ENCODE measurements around the gene ATP9B.
A peak's percentile ranks its signal among the peaks of the same experiment; 100 is the strongest.
"Not testable (repeated sequence)": the region's sequence is repeated elsewhere in the genome, so short reads cannot be mapped to it uniquely, and the experiment has no call there.

The ATP9B gene

DNA sequence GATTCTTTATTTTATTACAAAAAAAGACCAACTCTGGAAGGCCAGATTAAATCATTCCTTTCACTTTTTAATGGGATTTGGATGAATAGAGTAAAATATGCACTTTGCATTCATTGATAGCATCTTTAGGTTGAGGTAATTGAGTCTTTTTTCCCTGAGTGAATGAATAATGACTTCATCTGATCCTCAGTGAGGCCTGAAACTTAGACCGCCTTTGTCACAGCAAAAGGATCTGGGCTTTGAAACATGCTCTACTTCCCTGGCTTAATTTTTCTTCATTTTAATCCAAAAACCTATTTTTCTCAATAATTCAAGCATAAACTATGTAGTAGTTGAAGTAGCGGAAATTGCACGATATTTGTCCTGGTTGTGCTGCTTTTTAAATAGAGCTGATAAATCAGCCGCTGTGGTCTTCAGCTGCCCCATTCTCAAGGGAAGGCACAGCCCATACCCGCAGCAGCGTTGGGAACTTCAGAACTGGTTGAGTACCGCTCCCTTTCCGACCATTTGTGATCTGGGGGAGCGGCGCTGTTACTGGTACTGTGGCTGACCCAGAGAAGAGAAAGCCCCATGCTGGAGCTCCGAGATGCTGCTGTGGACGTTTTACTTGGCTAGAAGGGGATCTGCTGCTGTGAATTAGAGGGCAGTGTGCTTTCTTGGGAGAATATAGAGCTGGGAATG, 181.2 kb downstream of the ATP9B start:
- DNase-seq, result no peak

- DNase-seq, result no peak
Measured at GRCh38 chr18:79251021-79251420, 181.8 kb downstream of the ATP9B start.

DNA sequence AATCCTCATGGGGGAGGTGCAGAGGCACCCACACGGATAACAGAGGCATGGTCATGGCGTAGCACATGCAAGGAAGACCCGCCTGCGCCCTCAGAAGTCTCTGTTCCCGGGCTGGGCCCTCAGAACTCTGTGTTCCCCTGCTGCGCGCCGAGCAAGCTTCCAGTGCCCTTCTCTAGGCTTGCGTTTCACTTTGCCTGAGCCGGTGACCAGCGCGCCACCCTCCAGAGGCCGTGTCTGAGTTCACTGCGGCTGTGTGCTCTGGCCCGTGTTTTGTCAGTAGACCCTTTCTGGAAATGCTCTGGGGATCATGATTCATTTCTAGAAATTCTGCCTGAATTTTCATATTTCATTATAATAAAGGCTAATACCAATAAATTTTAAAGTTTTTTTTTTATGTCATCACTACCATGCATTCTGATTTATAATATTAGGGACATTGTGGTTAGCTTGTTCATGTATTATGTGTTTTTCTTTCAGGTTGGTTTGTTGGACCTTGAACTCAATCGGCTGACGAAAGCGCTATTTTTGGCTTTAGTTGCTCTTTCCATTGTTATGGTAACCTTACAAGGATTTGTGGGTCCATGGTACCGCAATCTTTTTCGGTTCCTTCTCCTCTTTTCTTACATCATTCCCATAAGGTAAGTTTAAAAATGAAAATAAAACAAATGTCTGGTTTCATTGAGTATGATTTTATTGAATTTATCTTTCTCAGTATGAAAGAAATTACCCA, 183.9 kb downstream of the ATP9B start:
- DNase-seq, result no peak

DNA sequence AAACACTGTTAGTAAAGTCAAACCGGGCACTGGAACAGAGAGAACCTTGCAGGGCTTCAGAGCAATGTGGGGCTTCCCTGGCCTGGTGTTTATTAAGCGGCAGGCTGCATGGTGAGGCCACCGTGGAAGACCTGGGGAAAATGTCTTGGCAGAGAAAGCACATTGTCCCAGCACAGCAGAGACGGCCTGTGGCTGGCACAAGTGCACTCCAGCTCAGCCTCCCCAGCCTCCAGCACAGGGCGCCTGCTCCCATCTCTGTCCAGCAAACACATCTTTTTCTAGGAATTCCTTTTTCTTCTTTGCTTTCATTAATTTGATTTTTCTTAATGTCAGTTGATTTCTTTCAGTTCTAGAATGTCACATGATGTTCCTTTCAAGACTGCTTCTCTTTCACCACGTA, 188.3 kb downstream of the ATP9B start:
- DNase-seq, result no peak

DNA sequence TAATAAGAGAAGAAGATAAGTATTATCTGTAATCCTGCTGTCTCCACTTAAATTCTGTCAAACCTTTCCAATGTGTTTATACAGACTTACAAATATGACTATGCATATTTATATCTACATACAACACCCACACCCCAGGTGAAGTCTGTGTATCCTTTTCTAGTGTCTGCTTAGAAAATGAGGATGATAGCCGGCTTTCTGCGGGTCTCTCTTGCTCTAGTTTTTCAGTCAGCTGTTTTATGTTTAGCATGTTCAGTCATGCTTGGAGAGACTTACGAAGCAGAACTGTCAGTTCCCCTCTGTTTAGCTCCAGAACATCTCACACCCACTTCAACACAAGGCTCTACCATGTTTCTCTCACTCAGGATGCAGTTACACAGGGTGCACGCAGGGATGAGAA, 189.3 kb downstream of the ATP9B start:
- DNase-seq, result no peak

DNA sequence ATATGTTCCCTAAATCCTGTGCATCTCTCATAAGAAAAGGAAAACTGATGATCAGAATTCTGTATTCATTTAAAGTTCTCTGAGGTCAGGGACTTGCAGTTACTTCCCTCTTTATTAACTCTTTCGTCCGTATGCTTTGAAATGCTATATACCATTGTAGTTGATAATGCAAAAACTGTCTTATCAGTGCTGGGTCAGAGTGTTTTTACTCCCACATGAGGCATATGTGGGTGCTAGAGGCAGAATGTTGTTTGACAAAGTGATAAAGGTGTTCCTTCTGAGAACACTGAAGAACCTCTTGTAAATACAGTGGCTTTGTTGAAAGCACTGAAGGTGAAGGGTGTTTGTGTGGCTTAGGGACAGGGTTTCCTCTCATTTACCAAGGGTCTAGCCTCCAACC, 190.0 kb downstream of the ATP9B start:
- no peak for DNase-seq

GRCh38 chr18:79260023-79260422, 190.8 kb downstream of the ATP9B start:
- DNase-seq, result no peak

GRCh38 chr18:79260510-79260909, 191.3 kb downstream of the ATP9B start:
- DNase-seq, result no peak

DNA sequence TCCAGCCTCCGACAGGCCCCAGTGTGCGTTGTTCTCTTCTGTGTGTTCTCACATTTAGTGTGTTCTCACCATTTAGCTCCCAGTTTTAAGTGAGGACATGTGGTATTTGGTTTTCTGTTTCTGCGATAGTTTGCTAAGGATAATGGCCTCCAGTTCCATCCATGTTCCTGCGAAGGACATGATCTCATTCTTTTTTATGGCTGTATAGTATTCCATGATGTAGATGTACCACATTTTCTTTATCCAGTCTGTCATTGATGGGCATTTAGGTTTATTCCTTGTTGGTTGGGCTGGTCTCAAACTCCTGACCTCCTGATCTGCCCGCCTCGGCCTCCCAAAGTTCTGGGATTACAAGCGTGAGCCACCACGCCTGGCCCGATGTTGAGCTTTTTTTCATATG, 195.9 kb downstream of the ATP9B start:
- not testable (repeated sequence) for DNase-seq

DNA sequence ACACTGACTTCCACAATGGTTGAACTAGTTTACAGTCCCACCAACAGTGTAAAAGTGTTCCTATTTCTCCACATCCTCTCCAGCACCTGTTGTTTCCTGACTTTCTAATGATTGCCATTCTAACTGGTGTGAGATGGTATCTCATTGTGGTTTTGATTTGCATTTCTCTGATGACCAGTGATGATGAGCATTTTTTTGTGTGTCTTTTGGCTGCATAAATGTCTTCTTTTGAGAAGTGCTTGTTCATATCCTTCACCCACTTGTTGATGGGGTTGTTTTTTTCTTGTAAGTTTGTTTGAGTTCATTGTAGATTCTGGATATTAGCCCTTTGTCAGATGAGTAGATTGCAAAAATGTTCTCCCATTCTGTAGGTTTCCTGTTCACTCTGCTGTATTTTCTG, 202.6 kb downstream of the ATP9B start:
- DNase-seq, result not testable (repeated sequence)

DNA sequence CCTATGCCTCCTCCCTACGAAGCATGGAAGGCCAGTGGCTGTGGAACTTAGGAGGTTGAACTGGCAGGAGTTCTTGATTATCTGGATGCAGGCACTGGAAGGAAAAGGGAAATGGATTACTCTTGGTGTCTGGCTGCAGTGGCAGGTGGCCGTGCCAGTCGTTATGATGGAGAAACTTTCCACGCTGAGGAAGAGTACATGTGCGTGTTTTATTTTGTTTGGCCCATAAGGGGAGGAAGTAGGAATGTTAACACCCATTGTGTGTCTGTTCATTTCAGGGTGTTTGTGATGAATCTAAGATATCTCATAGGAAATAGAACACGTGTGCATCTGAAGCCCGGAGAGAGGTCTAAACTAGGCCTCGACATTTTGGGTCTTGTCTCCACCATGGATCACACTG, 203.7 kb downstream of the ATP9B start:
- no peak for DNase-seq

DNA sequence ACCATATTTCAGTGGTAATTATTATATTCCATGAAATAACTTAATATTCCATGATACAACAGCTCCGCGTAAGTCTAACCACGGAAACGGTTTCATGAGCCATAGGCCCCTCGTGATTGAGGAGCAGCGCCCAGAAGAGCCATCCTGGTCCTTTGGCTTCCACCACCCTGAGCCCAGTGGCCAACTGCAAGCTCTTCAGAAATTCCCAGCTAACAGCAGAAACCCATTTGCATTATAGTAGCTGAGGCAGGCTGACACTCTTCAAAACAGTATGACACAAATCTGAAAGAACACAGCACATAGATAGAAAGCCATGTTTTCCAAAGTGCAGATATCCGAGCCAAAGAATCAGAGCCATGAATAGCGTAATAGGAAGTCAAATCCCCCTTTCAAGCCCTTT, 205.6 kb downstream of the ATP9B start:
- DNase-seq, result no peak

DNA sequence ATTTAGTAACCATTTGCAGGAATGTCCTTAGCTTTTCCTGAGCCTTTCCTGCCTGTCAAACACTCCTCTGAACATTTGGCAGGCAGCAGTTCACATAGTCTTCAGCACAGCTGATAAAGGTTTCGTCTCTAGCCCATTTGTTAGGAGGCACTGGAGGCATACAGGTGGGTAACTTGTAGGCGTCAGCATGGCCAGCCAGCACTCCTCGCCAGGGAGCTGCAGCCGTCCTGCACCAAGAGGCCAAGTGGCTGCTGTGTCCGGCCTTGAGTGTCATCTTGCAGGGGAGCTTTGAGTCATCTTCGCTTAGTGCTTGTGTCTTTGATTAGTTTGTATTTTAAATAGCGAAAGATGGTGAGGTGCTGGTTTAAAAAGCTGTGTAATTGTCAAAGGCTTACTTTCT, 206.3 kb downstream of the ATP9B start:
- no peak for DNase-seq

- DNase-seq, result peak; percentile 42
Measured at GRCh38 chr18:79275992-79276391, 206.8 kb downstream of the ATP9B start.

DNA sequence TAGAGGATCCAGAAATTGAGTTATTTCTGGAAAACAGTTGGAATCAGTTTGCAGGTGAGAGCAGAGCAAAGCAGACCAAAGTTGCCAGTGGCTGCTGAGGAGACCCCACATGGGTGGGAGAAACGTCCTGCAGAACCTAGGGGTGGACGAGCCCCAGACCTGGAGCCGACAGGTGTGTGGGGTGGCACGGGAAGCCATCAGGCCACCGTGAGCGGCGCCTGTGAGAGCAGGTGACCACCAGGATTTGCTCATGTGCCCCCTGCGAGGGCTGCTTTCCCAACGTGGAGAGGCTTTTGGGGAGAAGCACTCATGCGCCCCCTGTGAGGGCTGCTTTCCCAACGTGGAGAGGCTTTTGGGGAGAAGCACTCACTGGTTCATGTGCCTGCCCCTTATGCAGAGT, 209.7 kb downstream of the ATP9B start:
- no peak for DNase-seq

GRCh38 chr18:79283131-79283810, 214.1 kb downstream of the ATP9B start:
- DNase-seq, result no peak

DNA sequence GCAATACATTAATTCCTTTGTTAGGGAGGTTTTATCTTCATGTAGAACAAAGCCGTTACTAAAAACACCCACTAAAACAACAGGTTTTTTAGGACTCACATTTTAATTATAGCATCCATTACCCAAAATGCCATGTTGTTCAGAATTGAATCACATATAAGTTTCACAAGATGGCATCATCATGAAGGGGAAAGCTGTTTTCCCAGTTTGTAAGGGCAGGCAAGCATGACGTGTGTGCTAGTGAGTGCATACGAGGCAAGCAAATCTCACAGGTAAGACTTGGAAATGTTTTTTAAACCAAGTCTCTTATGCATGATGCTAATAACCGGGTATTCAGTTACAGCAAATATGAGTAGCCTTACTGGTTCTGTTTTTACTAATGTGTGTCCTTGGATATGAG, 214.7 kb downstream of the ATP9B start:
- DNase-seq, result no peak

DNA sequence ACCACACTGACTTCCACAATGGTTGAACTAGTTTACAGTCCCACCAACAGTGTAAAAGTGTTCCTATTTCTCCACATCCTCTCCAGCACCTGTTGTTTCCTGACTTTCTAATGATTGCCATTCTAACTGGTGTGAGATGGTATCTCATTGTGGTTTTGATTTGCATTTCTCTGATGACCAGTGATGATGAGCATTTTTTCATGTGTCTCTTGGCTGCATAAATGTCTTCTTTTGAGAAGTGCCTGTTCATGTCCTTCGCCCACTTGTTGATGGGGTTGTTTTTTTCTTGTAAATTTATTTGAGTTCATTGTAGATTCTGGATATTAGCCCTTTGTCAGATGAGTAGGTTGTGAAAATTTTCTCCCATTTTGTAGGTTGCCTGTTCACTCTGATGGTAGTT, 216.0 kb downstream of the ATP9B start:
- not testable (repeated sequence) for DNase-seq

DNA sequence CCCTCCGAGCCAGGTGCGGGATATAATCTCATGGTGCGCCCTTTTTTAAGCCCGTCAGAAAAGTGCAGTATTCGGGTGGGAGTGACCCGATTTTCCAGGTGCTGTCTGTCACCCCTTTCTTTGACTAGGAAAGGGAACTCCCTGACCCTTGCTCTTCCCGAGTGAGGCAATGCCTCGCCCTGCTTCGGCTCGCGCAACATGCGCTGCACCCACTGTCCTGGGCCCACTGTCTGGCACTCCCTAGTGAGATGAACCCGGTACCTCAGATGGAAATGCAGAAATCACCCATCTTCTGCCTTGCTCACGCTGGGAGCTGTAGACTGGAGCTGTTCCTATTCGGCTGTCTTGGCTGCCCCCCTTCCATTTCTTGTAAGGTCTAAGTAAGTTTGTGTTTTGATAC, 221.2 kb downstream of the ATP9B start:
- DNase-seq, result not testable (repeated sequence)

- DNase-seq, result no peak
Measured at GRCh38 chr18:79290876-79291275, 221.7 kb downstream of the ATP9B start.

DNA sequence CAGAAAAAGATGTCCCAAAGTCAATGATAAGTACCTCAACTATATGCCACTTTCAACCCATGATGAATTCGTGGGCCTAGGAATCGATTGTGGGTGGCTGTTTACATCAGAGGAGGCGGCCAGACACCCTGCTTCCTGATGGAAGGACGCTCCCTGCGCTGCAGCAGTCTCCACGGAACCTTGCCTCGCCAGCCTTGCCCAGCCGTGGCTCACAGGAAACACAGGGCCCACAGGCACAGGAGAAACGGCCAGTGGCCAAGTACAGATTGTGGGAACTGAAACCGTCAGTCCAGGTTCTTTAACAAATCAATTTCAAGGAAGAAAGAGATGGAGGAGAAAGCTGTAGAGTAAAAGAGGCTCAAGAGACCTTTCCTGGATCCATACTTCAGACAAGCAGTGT, 225.0 kb downstream of the ATP9B start:
- DNase-seq, result no peak

- no peak for DNase-seq
Measured at GRCh38 chr18:79299272-79299671, 230.1 kb downstream of the ATP9B start.

DNA sequence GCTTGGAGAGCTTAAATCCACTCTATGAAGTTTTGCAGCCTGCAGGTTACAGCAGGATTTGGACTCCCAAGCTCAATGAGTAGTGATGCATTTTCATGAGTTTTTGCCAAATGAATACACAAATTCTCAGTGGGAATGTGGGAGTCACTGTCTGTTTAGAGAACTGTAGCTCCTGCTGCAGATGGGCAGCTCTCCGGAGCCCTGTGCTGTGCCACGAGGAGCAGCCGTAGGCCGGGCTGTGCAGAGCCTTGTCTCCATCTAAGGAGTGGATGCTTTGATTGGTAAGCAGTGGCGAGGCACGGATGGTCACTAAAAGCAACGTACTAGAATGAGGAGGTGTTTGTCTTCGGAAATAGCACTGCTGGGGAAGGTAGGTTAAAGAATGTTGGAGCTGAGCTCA, 230.5 kb downstream of the ATP9B start:
- no peak for DNase-seq

GRCh38 chr18:79300413-79300812, 231.2 kb downstream of the ATP9B start:
- no peak for DNase-seq
